T47D (cell line): ENCODE results near the gene PTOV1.

Experiments
- DNase-seq, 2 experiments: peaks; one replicate each; pipeline versions ENCODE4 v3.0.0 to v3.0.0-alpha.2; 2011 to 2012; ENCODE audit warnings: low read depth in 1 of 2, low spot score in 1 of 2
- JUND ChIP-seq: IDR thresholded peaks from 2 replicates; pipeline ENCODE4 v1.6.1; 2012; ENCODE audit warnings: low read depth
- in situ Hi-C: cut with HindIII; loops from 2 replicates; pipeline ENCODE4 v1.10.0; 2016; ENCODE audit warnings: low sequenced_read_pairs, low pct_unique_long_range_greater_than_20kb

The PTOV1 gene

GRCh38 chr19:49896863-49897621 lies 46.1 kb downstream of the PTOV1 start, which contains the start of gene IL4I1:
IL4I1 (minus strand) TSS chr19:49896887; CDS start chr19:49896160, 727 bp downstream.
- no peak for TF ChIP-seq JUND
- in situ Hi-C loops = no loop called here
- no peak for DNase-seq

- no peak for DNase-seq
- TF ChIP-seq JUND = no peak
- in situ Hi-C loops = no loop called here
Observed at GRCh38 chr19:49904136-49904535, 53.2 kb downstream of the PTOV1 start.

- no peak for TF ChIP-seq JUND
- in situ Hi-C loops = no loop called here
- DNase-seq = no peak
Observed at GRCh38 chr19:49906879-49907564, 56.1 kb downstream of the PTOV1 start.

GRCh38 chr19:49907745-49908446 lies 56.9 kb downstream of the PTOV1 start:
- DNase-seq = no peak
- no peak for TF ChIP-seq JUND
- in situ Hi-C loops = no loop called here

GRCh38 chr19:49908480-49909420 lies 57.8 kb downstream of the PTOV1 start:
- in situ Hi-C loops = no loop called here
- no peak for DNase-seq
- TF ChIP-seq JUND = no peak

- in situ Hi-C loops = no loop called here
- DNase-seq = no peak
- no peak for TF ChIP-seq JUND
Observed at GRCh38 chr19:49910179-49910578, 59.2 kb downstream of the PTOV1 start.
